Gastrocnemius medialis (tissue), 4 donors: ENCODE data around the gene RORC. TPM values are rescaled to one million over a fixed set of nuclear protein-coding genes. Genes with fewer than 3 reads are reported as not detected.
"Not testable (repeated sequence)": the region's sequence is repeated elsewhere in the genome, so short reads cannot be mapped to it uniquely, and the experiment has no call there.

Source experiments
- ATAC-seq, 2 donors: fragments of 150-250 bp; one replicate each; pipeline ENCODE4 v1.9.1; 2016
- DNase-seq, 2 donors: peaks; one replicate each; pipeline ENCODE4 v3.0.0-alpha.2; 2019
- H3K27ac ChIP-seq, 4 donors: fragments of 200-600 bp; sonication (generic); 1 replicate in 1 of 4; 2 replicates in 3 of 4; pipeline ENCODE4 v1.5.1; 2016 to 2018; ENCODE audit warnings: mild to moderate bottlenecking in 2 of 4, moderate library complexity in 1 of 4
- H3K27me3 ChIP-seq, 3 donors: fragments of 200-600 bp; sonication (generic) in 2 of 3; 1 replicate in 1 of 3; 2 replicates in 2 of 3; pipeline versions ENCODE4 v1.5.1 to v1.6.0; 2016 to 2019; ENCODE audit warnings: mild to moderate bottlenecking in 1 of 3, moderate library complexity in 1 of 3
- H3K36me3 ChIP-seq, 2 donors: fragments of 200-600 bp; sonication (generic) in 1 of 2; one replicate each; pipeline ENCODE4 v1.5.1; 2017 to 2018
- H3K4me1 ChIP-seq, 2 donors: fragments of 200-600 bp; sonication (generic) in 1 of 2; one replicate each; pipeline ENCODE4 v1.5.1; 2016 to 2017; ENCODE audit warnings: mild to moderate bottlenecking in 2 of 2
- H3K4me3 ChIP-seq, 4 donors: fragments of 200-600 bp; sonication (generic) in 3 of 4; 1 replicate in 1 of 4; 2 replicates in 3 of 4; pipeline ENCODE4 v1.5.1; 2016 to 2019; ENCODE audit warnings: mild to moderate bottlenecking in 2 of 4
- H3K9me3 ChIP-seq, 3 donors: fragments of 200-600 bp; sonication (generic) in 2 of 3; 1 replicate in 1 of 3; 2 replicates in 2 of 3; pipeline ENCODE4 v1.5.1; 2016 to 2019
- CTCF ChIP-seq, 5 experiments: fragments of 450-650 bp in 3 of 5; fragments of 200-600 bp in 2 of 5; sonication (generic) in 2 of 5; IDR thresholded peaks in 4 of 5; conservative IDR thresholded peaks in 1 of 5; 1 replicate in 4 of 5; 2 replicates in 1 of 5; pipeline ENCODE4 v1.5.1; 2016 to 2019; ENCODE audit warnings: antibody characterized with exemption in 5 of 5, mild to moderate bottlenecking in 3 of 5, moderate library complexity in 3 of 5
- POLR2A ChIP-seq, 2 donors: fragments of 450-650 bp; IDR thresholded peaks; one replicate each; pipeline ENCODE4 v1.6.1; 2017; ENCODE audit warnings: antibody characterized with exemption in 2 of 2, mild to moderate bottlenecking in 2 of 2, moderate library complexity in 2 of 2
- in situ Hi-C, 4 donors: fragments of 200-750 bp; cut with MboI; loops; one replicate each; pipeline versions ENCODE4 v1.15.0 to v1.8.0; 2017; ENCODE audit warnings: low sequenced_read_pairs in 4 of 4
- intact Hi-C: fragments of 100-400 bp; cut with DNase I; formaldehyde crosslinking; loops from one replicate; pipeline ENCODE4 v1.15.1; 2023; ENCODE audit warnings: low total_unique reads
- total RNA-seq, 4 donors: library from RNA; depleted of rRNA; stranded (reverse); fragments of >200 nt; gene quantifications; one replicate each; pipeline versions ENCODE4 v1.1.0 to v1.2.3, GENCODE V29; 2016

RORC gene
- total RNA-seq, 4 donors from 2014 or later: 61.3 to 251 (median 163) TPM

DNA sequence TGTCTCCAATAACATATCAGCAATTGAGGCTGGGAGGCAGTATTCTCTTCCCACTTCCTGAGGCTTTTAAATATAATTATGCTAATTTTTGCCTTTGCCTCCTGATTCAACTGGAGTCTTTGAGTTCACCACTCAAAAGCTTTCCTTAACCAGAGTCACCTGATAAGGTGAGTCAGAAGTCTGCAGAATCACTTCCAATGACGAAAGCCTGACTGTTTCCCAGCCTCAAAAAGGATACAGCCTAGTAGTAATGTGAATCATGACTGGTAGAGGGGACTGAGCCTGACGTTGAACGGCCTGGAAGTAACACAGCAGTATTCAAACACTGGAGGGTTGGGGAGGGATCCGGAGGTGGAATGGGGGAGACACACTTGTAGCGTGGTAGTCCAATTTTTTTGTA, 57.9 kb downstream of the RORC start:
- Histone ChIP-seq H3K9me3 (no peaks in the 10 kb centered on the region), H3K27me3 (no peaks in the 10 kb centered on the region), H3K4me1 (no peaks in the 10 kb centered on the region), H3K4me3 (no peak overlapping the region), H3K27ac (no peak overlapping the region), H3K36me3 (peaks cover 0 to 33% of the 10 kb centered on the region in 2 donors)
- intact Hi-C loops (no loop called here), in situ Hi-C loops (no loop called here)
- ATAC-seq: no peak
- no peak for DNase-seq
- no peak for TF ChIP-seq POLR2A (IDR thresholded peaks at IDR 0.05)
- TF ChIP-seq CTCF (IDR thresholded peaks at IDR 0.05 in 4 of 5, conservative IDR thresholded peaks at IDR 0.05 in 1 of 5): no peak

DNA sequence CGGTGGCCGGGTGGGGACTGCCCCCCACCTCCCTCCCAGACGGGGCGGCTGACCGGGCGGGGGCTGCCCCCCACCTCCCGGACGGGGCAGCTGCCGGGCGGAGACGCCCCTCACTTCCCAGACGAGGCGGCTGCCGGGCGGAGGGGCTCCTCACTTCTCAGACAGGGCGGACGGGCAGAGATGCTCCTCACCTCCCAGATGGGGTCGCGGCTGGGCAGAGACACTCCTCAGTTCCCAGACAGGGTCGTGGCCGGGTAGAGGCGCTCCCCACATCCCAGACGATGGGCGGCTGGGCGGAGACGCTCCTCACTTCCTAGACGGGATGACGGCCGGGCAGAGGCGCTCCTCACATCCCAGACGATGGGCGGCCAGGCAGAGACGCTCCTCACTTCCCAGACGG, 62.3 kb downstream of the RORC start:
- H3K4me3 ChIP-seq, H3K27me3 ChIP-seq, H3K36me3 ChIP-seq, intact Hi-C loops, DNase-seq, H3K9me3 ChIP-seq, H3K4me1 ChIP-seq, ATAC-seq, H3K27ac ChIP-seq: not testable (repeated sequence)
- in situ Hi-C loops: loop anchor here in 1 of 4 donors (10.0 kb wide), 1 partner anchor 76 kb away; no protein-coding TSS in a partner anchor

- intact Hi-C loops, H3K27me3 ChIP-seq, ATAC-seq: not testable (repeated sequence)
Measured at GRCh38 chr1:151768351-151769066, 63.1 kb downstream of the RORC start.

DNA sequence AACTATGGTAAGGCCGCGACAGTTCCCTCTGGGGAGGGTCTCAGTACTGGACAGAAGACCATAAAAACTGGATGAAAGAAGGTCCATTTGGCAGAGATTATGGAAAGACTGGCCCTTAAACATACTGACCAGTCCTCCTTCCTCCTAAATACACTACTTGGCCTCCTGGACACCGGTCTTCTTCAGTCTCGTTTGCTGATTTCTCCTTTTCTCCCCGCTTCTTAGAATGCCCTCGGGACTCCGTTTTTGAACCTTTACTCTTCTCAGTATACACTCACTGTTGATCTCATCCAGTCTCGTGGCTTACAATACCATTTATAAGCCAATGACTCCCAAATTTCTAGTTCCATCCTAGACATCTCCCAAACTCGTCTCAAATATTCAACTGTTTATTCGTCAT, 67.6 kb downstream of the RORC start:
- no peak for ATAC-seq

More at GRCh38 chr1:151768351-151769066, 63.1 kb downstream of the RORC start:
- not testable (repeated sequence) for H3K4me3 ChIP-seq, DNase-seq, H3K36me3 ChIP-seq, H3K9me3 ChIP-seq, H3K27ac ChIP-seq, H3K4me1 ChIP-seq
- in situ Hi-C loops: loop anchor here in 1 of 4 donors (10.0 kb wide), 1 partner anchor 76 kb away; no protein-coding TSS in a partner anchor

More for the DNA sequence above, 67.6 kb downstream of the RORC start:
- H3K4me3 ChIP-seq: peak overlapping the region; percentile 76 to 96 (median 90)
- peaks cover 10 to 13% of the 10 kb centered on the region in 2 donors for H3K4me1 ChIP-seq
- peaks cover 0 to 31% of the 10 kb centered on the region in 2 donors for H3K36me3 ChIP-seq
- TF ChIP-seq CTCF (IDR thresholded peaks at IDR 0.05 in 4 of 5, conservative IDR thresholded peaks at IDR 0.05 in 1 of 5): no peak
- in situ Hi-C loops (loop anchor here in 1 of 4 donors (10.0 kb wide), 1 partner anchor 81 kb away; no protein-coding TSS in a partner anchor), intact Hi-C loops (loop anchor here (1.0 kb wide), 2 partner anchors 26 to 72 kb away; partner anchors contain the start of gene TDRKH)
- H3K27me3 ChIP-seq: no peaks in the 10 kb centered on the region
- peak overlapping the region; percentile 88 to 94 (median 90) for H3K27ac ChIP-seq
- DNase-seq: no peak
- H3K9me3 ChIP-seq: no peaks in the 10 kb centered on the region
